ENCODE data around the gene CFAP61.

DNA sequence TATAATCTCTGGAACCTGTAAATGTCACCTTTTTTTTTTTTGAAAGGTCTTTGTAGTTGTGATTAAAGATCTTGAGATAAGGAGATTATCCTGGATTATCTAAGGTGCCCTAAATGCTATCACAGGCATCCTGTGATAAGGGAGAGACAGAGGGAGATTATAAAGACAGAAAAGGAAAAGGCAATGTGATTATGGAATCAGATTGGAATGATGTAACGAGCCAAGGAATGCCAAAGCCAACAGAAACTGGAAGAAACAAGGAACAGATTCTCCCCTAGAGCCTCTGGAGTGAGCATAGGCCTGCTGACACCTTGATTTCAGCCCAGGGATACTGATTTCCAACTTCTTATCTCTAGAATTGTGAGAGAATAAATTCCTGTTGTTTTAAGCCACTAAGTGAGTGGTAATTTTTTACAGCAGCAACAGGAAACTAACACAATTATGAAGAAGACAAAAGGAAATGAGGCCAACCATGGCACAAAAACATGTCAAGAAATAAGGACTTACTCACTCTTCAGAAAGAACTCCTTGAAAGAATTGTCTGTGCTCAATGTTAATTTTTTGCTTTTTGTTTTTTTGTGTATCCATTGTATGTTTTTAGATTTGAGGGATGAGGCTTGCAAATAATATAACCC, 82.7 kb downstream of the CFAP61 start:
- TF ChIP-seq CTCF (IDR thresholded peaks at IDR 0.05; ENCODE audit: poor library complexity) (no peak), EZH2 (IDR thresholded peaks at IDR 0.05; ENCODE audit: borderline replicate concordance) (no peak), EZH2phosphoT487 (IDR thresholded peaks at IDR 0.05; ENCODE audit: low read depth, severe bottlenecking, unreplicated experiment) (no peak)
